HG02571 (cell line): ENCODE data around the gene RAP2B.
"Not testable (repeated sequence)": the region's sequence is repeated elsewhere in the genome, so short reads cannot be mapped to it uniquely, and the experiment has no call there.

Experiments used
- ATAC-seq: cut with Tn5 transposase; IDR thresholded peaks from one replicate; pipeline ENCODE4 v1.9.1; 2021; ENCODE audit warnings: mild to moderate bottlenecking, moderate library complexity; ENCODE audit not compliant: unreplicated experiment

The RAP2B gene

DNA sequence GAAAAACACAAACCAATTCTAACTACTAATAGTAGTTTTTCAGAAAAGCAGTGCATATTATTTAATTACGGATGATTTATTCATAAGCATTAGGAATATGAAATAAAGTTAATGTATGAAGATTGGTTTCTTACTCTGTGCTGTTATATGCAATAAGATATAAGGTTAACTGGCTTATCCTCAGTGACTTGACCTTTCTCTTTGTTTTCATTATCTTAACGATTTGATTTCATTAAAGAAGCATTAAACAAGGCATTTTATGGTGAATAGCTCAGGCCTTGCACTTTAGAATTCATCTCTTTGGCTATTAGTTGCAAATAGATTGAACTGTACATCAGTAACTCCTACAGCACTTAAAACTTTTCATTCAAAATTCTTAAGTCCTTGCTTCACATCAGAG is 28.9 kb downstream of the RAP2B start:
- ATAC-seq: no peak

GRCh38 chr3:153192327-153192726 is 30.3 kb downstream of the RAP2B start:
- ATAC-seq: no peak

DNA sequence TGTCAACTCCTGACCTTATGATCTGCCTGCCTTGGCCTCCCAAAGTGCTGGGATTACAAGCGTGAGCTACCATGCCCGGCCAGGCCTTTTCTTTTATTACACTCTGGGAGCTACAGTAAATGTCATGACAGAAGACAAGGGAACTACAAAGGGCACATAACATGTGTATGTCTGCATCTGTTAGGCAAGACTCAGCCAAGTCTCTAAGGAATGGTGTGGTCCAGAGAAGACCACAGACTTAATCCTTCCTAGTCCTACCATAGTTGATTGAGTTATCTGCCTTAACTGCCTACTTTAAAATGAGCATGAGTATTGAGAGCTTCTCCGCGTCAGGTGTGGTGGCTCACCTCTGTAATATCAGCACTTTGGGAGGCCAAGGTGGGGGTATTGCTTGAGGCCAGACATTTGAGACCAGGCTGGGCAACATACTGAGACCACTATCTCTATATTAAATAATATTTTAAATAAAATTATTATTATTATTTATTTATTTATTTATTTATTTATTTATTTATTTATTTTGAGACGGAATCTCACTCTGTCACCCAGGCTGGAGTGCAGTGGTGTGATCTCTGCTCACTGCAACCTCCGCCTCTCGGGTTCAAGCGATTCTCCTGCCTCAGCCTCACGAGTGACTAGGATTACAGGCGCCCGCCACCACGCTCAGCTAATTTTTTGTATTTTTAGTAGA is 31.9 kb downstream of the RAP2B start:
- ATAC-seq: not testable (repeated sequence)

DNA sequence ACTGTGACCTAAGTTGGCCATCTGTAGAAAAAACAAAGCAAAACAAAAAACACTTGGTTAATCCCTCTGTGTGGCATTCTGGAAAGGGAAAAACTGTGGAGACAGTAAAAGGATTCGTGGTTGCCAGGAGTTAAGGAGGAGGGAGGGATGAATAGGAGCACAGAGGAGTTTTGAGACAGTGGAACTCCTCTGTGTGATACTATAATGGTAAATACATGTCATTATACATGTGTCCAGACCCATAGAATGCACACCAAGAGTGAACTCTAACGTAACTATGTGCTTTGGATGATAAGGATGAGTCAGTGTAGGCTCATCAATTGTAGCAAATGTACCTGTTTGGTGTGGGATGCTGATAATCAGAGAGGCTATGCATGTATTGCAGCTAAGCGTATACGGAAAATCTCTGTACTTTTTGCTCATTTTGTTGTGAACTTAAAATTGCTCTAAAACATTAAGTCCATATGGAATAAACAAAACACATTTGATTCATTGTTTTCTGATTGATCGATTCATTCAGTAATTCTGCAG is 33.4 kb downstream of the RAP2B start:
- ATAC-seq: no peak

GRCh38 chr3:153209596-153209995 is 47.6 kb downstream of the RAP2B start:
- ATAC-seq: no peak

GRCh38 chr3:153210146-153210545 is 48.1 kb downstream of the RAP2B start:
- no peak for ATAC-seq

- ATAC-seq: no peak
Observed at GRCh38 chr3:153210660-153211059, 48.6 kb downstream of the RAP2B start.

GRCh38 chr3:153215497-153215896 is 53.5 kb downstream of the RAP2B start:
- no peak for ATAC-seq

GRCh38 chr3:153215966-153216365 is 53.9 kb downstream of the RAP2B start:
- ATAC-seq: no peak

DNA sequence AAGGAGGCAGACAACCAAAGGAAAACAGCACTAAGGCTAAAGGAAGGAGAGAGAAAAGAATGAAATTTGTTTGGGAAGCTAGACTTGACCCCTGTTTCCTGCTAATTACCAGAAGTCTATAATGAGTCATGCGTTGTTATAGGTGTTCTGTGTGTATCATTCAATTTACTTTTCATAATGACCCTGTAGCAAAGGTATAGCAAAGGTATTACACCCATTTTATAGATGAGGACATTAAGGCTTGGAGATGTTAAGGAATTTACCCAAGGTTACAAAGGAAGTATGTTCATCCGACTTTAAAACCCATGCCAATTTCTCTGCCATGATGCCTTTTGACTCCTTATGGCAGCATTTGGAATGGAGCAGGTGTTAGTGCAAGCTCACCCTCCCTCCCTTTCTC is 54.9 kb downstream of the RAP2B start:
- ATAC-seq: no peak

- ATAC-seq: no peak
Observed at GRCh38 chr3:153219146-153219545, 57.1 kb downstream of the RAP2B start.
